Adipocyte (in vitro differentiated cells): ENCODE data around the gene TUBB8B.
"Not testable (repeated sequence)": the region's sequence is repeated elsewhere in the genome, so short reads cannot be mapped to it uniquely, and the experiment has no call there.

Experiments used
- DNase-seq: peaks from one replicate; pipeline ENCODE4 v3.0.0-alpha.2; 2015; ENCODE audit warnings: low read depth
- H3K27me3 ChIP-seq: replicated peaks from 2 replicates; pipeline ENCODE4 v1.7.0; 2013; ENCODE audit warnings: mild to moderate bottlenecking, low read length, moderate library complexity; ENCODE audit not compliant: control insufficient read depth, insufficient read depth
- H3K36me3 ChIP-seq: 2 replicates; pipeline ENCODE4 v1.7.0; 2013; ENCODE audit warnings: low read length, mild to moderate bottlenecking, moderate library complexity; ENCODE audit not compliant: control insufficient read depth, insufficient read depth, severe bottlenecking
- H3K4me1 ChIP-seq: 2 replicates; pipeline ENCODE4 v1.7.0; 2013; ENCODE audit warnings: mild to moderate bottlenecking, low read length, moderate library complexity; ENCODE audit not compliant: control insufficient read depth, insufficient read depth
- H3K4me3 ChIP-seq: 2 replicates; pipeline ENCODE4 v1.7.0; 2013; ENCODE audit warnings: mild to moderate bottlenecking, low read length, moderate library complexity
- H3K9ac ChIP-seq: 2 replicates; pipeline ENCODE4 v1.7.0; 2013; ENCODE audit warnings: mild to moderate bottlenecking, low read length, moderate library complexity
- H3K9me3 ChIP-seq: 2 replicates; pipeline ENCODE4 v1.7.0; 2013; ENCODE audit warnings: mild to moderate bottlenecking, low read length, moderate library complexity; ENCODE audit not compliant: control insufficient read depth

TUBB8B gene

GRCh38 chr18:11383-12274 is 37.8 kb downstream of the TUBB8B start:
- H3K27me3 ChIP-seq, H3K9me3 ChIP-seq, H3K4me3 ChIP-seq, H3K36me3 ChIP-seq, H3K9ac ChIP-seq, DNase-seq, H3K4me1 ChIP-seq: not testable (repeated sequence)

DNA sequence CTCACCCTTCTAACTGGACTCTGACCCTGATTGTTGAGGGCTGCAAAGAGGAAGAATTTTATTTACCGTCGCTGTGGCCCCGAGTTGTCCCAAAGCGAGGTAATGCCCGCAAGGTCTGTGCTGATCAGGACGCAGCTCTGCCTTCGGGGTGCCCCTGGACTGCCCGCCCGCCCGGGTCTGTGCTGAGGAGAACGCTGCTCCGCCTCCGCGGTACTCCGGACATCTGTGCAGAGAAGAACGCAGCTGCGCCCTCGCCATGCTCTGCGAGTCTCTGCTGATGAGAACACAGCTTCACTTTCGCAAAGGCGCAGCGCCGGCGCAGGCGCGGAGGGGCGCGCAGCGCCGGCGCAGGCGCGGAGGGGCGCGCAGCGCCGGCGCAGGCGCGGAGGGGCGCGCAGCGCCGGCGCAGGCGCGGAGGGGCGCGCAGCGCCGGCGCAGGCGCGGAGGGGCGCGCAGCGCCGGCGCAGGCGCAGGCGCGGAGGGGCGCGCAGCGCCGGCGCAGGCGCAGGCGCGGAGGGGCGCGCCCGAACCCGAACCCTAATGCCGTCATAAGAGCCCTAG is 38.7 kb downstream of the TUBB8B start:
- DNase-seq, H3K9me3 ChIP-seq, H3K27me3 ChIP-seq, H3K9ac ChIP-seq, H3K36me3 ChIP-seq, H3K4me3 ChIP-seq, H3K4me1 ChIP-seq: not testable (repeated sequence)

GRCh38 chr18:9937-10336 is 39.5 kb downstream of the TUBB8B start:
- not testable (repeated sequence) for H3K27me3 ChIP-seq, H3K9ac ChIP-seq, H3K9me3 ChIP-seq, H3K36me3 ChIP-seq, H3K4me3 ChIP-seq, H3K4me1 ChIP-seq
- peak; percentile 10 for DNase-seq
